OCI-LY3 (cell line): Measurements from ENCODE around the gene KLHDC9.

ENCODE experiments used
- H2AFZ ChIP-seq: fragments of 200-600, 300-600 bp; shearing (Covaris generic); 2 replicates; pipeline ENCODE4 v1.6.0; 2014; ENCODE audit warnings: antibody characterized with exemption, low read depth, low read length
- H3K27ac ChIP-seq: fragments of 200-600, 300-600 bp; sonication (generic); 2 replicates; pipeline ENCODE4 v1.5.1; 2014; ENCODE audit warnings: mild to moderate bottlenecking, low read length, moderate library complexity, mixed read lengths
- H3K27me3 ChIP-seq: fragments of 200-600, 300-600 bp; sonication (generic); 2 replicates; pipeline ENCODE4 v1.6.1; 2014; ENCODE audit warnings: low read depth, low read length, mixed read lengths
- H3K36me3 ChIP-seq: fragments of 200-600, 300-600 bp; sonication (generic); replicated peaks from 2 replicates; pipeline ENCODE3; 2014; ENCODE audit warnings: low read depth, low read length, mixed read lengths
- H3K4me1 ChIP-seq: fragments of 300-600, 200-600 bp; sonication (generic); 2 replicates; pipeline ENCODE4 v1.6.1; 2014; ENCODE audit warnings: low read length, mixed read lengths
- H3K4me2 ChIP-seq: fragments of 200-600, 300-600 bp; sonication (generic); 2 replicates; pipeline ENCODE4 v1.6.1; 2014; ENCODE audit warnings: low read length, mixed read lengths
- H3K4me3 ChIP-seq: fragments of 300-600, 200-600 bp; sonication (generic); 2 replicates; pipeline ENCODE4 v1.5.1; 2014; ENCODE audit warnings: antibody characterized with exemption, mild to moderate bottlenecking, low read length, moderate library complexity
- H3K79me2 ChIP-seq: fragments of 300-600, 200-600 bp; shearing (Covaris generic); 2 replicates; pipeline ENCODE4 v1.6.1; 2014; ENCODE audit warnings: mild to moderate bottlenecking, low read length, mixed read lengths
- H3K9ac ChIP-seq: fragments of 300-600, 200-600 bp; shearing (Covaris generic); 2 replicates; pipeline ENCODE4 v1.6.0; 2014; ENCODE audit warnings: mild to moderate bottlenecking, low read length, moderate library complexity
- H3K9me3 ChIP-seq: fragments of 200-600, 300-600 bp; shearing (Covaris generic); 2 replicates; pipeline ENCODE4 v1.6.1; 2014; ENCODE audit warnings: low read length, mixed read lengths; ENCODE audit not compliant: insufficient read depth
- H4K20me1 ChIP-seq: fragments of 200-600, 300-600 bp; sonication (generic); 2 replicates; pipeline ENCODE4 v1.6.1; 2016; ENCODE audit warnings: low read length, mixed read lengths; ENCODE audit not compliant: insufficient read depth
- EZH2phosphoT487 ChIP-seq: fragments of 200-600 bp; shearing (Covaris generic); IDR thresholded peaks from 2 replicates; pipeline ENCODE4 v1.6.1; 2018; ENCODE audit warnings: antibody characterized with exemption, mixed run types, low read depth
- TF ChIP-seq, protein P1 (sequence below): fragments of 200-600, 300-600 bp; sonication (generic); IDR thresholded peaks from 2 replicates; pipeline ENCODE4 v1.5.1; 2014; ENCODE audit warnings: antibody characterized with exemption, low read length, low read depth

The KLHDC9 gene

GRCh38 chr1:161130266-161130665 lies 32.1 kb downstream of the KLHDC9 start:
- Histone ChIP-seq H3K4me3 (no peak overlapping the region), H3K4me1 (peaks cover 15% of the 10 kb centered on the region), H3K9me3 (no peaks in the 10 kb centered on the region), H3K27ac (no peak overlapping the region), H3K9ac (no peak overlapping the region), H3K4me2 (no peak overlapping the region), H2AFZ (no peak overlapping the region), H3K79me2 (peaks cover 60% of the 10 kb centered on the region), H3K36me3 (peaks cover 43% of the 10 kb centered on the region), H4K20me1 (0 out of 2 replicates have a peak, but pooled peaks cover 5% of the 10 kb centered on the region), H3K27me3 (no peaks in the 10 kb centered on the region)
- no peak for TF ChIP-seq EZH2phosphoT487
- TF ChIP-seq, protein P1, sequence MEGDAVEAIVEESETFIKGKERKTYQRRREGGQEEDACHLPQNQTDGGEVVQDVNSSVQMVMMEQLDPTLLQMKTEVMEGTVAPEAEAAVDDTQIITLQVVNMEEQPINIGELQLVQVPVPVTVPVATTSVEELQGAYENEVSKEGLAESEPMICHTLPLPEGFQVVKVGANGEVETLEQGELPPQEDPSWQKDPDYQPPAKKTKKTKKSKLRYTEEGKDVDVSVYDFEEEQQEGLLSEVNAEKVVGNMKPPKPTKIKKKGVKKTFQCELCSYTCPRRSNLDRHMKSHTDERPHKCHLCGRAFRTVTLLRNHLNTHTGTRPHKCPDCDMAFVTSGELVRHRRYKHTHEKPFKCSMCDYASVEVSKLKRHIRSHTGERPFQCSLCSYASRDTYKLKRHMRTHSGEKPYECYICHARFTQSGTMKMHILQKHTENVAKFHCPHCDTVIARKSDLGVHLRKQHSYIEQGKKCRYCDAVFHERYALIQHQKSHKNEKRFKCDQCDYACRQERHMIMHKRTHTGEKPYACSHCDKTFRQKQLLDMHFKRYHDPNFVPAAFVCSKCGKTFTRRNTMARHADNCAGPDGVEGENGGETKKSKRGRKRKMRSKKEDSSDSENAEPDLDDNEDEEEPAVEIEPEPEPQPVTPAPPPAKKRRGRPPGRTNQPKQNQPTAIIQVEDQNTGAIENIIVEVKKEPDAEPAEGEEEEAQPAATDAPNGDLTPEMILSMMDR: no peak

DNA sequence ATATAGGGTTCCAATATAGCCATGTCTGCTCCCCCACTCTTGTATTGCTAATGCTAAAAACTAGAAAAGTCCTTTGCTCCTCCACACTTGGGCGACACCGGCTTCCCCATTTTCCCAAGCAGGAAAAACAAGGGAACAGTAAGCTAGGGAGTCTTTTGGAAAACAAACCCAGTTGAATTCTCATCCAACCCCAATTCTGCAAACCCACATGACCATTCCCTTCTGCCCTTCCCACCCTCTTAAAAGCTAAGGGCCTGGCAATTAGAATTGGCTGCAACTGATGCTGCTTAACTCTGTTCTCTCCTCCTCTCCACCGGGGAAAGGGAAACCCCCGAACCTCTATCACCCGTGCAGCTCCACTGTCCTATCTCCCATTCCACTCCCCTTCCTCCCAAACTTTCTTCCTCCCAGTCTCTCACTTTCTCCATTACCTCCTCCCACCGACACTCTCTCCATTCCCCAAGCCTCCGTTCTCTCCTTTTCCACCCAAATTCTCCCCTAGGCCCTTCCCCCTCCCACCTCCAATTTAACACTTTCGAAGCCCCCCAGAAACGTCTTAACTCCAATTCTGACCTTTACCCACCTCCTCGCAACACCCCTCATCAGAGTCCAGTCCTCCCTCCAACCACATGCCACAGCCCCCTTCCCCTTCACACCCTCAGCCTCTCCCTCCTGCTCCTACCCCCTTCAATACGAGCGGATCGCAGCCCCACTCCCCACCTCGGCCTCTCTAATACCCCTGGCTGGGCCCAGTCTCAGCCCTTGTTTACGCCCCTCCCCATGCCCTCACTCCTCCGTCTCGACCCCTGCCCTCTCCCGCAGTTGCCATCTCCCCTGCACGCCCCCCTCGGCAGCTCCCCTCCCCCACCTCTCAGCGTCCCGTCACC lies 33.6 kb downstream of the KLHDC9 start:
- peak overlapping the region; percentile 88 for H3K4me3 ChIP-seq
- H3K9ac ChIP-seq: peak overlapping the region; percentile 82
- H2AFZ ChIP-seq: no peak overlapping the region
- no peaks in the 10 kb centered on the region for H3K27me3 ChIP-seq
- H3K4me1 ChIP-seq: peaks cover 15% of the 10 kb centered on the region
- H3K4me2 ChIP-seq: peak overlapping the region; percentile 95
- H3K27ac ChIP-seq: peak overlapping the region; percentile 68
- peaks cover 34% of the 10 kb centered on the region for H3K36me3 ChIP-seq
- peaks cover 51% of the 10 kb centered on the region for H3K79me2 ChIP-seq
- H4K20me1 ChIP-seq: 0 out of 2 replicates have a peak, but pooled peaks cover 5% of the 10 kb centered on the region
- TF ChIP-seq, protein P1: no peak
- TF ChIP-seq EZH2phosphoT487: no peak
- H3K9me3 ChIP-seq: no peaks in the 10 kb centered on the region

- Histone ChIP-seq H3K4me3 (peak within 1 kb of the TSS; percentile 88), H3K4me2 (peak within 1 kb of the TSS; percentile 95), H3K9ac (peak within 1 kb of the TSS; percentile 82), H2AFZ (peak within 1 kb of the TSS; percentile 88), H3K36me3 (peaks cover 25% of the 10 kb centered on the region), H3K79me2 (peaks cover 42% of the 10 kb centered on the region), H3K27ac (peak within 1 kb of the TSS; percentile 68), H3K27me3 (no peaks in the 10 kb centered on the region), H4K20me1 (0 out of 2 replicates have a peak, but pooled peaks cover 5% of the 10 kb centered on the region), H3K4me1 (peaks cover 15% of the 10 kb centered on the region), H3K9me3 (no peaks in the 10 kb centered on the region)
- TF ChIP-seq EZH2phosphoT487: no peak
- TF ChIP-seq, protein P1: no peak
Measured at GRCh38 chr1:161132410-161133219, 34.5 kb downstream of the KLHDC9 start, which contains the start of gene DEDD. DEDD (minus strand) TSS chr1:161132667; CDS start chr1:161124462, 8,205 bp downstream.
